ENCODE measurements around the gene TSPAN14. TPM values are rescaled to one million over a fixed set of nuclear protein-coding genes. Genes with fewer than 3 reads are reported as not detected.
A peak's percentile ranks its signal among the peaks of the same experiment; 100 is the strongest.

TSPAN14 gene
- total RNA-seq, 3 donors from 2014 or later: 52.8 to 76.8 (median 74.8) TPM

GRCh38 chr10:80410578-80411145 lies 43.4 kb upstream of the TSPAN14 start:
- Histone ChIP-seq H3K36me3 (no peaks in the 10 kb centered on the region), H3K4me1 (peaks cover 7 to 17% of the 10 kb centered on the region in 2 donors), H3K4me3 (peak overlapping the region in 1 of 3 donors; percentile 22), H3K27me3 (no peaks in the 10 kb centered on the region), H3K27ac (peak overlapping the region in 1 of 2 donors; percentile 86), H3K9me3 (no peaks in the 10 kb centered on the region)
- TF ChIP-seq, protein P1, sequence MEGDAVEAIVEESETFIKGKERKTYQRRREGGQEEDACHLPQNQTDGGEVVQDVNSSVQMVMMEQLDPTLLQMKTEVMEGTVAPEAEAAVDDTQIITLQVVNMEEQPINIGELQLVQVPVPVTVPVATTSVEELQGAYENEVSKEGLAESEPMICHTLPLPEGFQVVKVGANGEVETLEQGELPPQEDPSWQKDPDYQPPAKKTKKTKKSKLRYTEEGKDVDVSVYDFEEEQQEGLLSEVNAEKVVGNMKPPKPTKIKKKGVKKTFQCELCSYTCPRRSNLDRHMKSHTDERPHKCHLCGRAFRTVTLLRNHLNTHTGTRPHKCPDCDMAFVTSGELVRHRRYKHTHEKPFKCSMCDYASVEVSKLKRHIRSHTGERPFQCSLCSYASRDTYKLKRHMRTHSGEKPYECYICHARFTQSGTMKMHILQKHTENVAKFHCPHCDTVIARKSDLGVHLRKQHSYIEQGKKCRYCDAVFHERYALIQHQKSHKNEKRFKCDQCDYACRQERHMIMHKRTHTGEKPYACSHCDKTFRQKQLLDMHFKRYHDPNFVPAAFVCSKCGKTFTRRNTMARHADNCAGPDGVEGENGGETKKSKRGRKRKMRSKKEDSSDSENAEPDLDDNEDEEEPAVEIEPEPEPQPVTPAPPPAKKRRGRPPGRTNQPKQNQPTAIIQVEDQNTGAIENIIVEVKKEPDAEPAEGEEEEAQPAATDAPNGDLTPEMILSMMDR (IDR thresholded peaks at IDR 0.05): no peak
- TF ChIP-seq POLR2A (IDR thresholded peaks at IDR 0.05) (no peak), POLR2AphosphoS5 (IDR thresholded peaks at IDR 0.05) (no peak)
- no peak for DNase-seq (ENCODE audit: low spot score in 2 of 2)
- intact Hi-C loops (cut with DNase I; ENCODE audit: low total_unique reads): no loop called here

DNA sequence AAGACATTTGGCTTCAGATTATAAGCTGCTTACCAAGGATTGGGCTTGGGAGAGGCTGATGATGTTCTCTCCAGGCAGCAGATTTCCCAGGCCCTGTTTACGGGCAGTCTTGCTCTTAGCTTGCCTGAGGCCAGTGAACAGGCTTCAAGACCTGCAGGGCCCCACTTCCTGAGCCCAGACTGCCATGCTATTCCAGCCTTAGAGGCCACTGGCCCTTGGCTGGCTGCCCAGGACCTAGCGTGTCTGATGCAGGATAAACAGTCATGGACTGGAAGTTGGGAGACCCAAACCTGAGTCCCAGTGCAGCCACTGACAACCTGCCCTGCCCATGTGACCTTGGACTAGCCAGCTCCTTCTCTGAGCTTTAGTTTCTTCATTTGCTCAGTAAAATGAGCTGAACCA lies 42.8 kb upstream of the TSPAN14 start:
- DNase-seq (ENCODE audit: low spot score in 2 of 2): no peak
- peak overlapping the region; percentile 13 to 86 for H3K27ac ChIP-seq
- no peaks in the 10 kb centered on the region for H3K36me3 ChIP-seq
- H3K4me3 ChIP-seq: no peak overlapping the region
- no peaks in the 10 kb centered on the region for H3K27me3 ChIP-seq
- H3K4me1 ChIP-seq: peaks cover 7 to 18% of the 10 kb centered on the region in 2 donors
- intact Hi-C loops (cut with DNase I; ENCODE audit: low total_unique reads): no loop called here
- no peak for TF ChIP-seq POLR2A (IDR thresholded peaks at IDR 0.05)
- TF ChIP-seq, protein P1 (IDR thresholded peaks at IDR 0.05): no peak
- TF ChIP-seq POLR2AphosphoS5 (IDR thresholded peaks at IDR 0.05): no peak
- H3K9me3 ChIP-seq: no peaks in the 10 kb centered on the region

DNA sequence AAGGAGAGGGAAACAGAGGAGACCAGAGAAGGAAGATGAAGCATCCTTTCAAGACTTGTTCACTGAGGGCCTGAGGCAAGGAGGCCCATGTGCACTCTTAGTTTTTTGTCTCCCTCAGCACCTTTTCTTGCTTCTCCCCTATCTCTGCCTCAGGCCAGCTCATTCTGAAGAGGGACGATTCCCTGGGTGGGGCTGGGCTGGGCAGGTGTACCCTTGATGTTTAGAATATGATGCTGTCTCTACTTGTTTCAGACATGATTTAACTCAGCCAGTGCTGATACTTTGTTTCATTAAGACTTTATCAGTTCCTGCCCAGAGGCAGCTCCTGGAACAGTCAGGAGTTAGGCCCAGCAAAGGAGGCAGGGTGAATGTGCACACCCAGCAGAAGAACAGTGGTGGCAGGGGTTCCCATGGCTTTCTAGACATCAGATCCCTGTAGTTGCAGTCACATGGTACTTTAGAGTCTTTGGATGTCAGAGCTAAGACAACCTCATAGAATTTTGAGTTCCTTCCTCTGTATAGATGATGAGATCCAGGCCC lies 42.4 kb upstream of the TSPAN14 start:
- Histone ChIP-seq H3K36me3 (no peaks in the 10 kb centered on the region), H3K4me1 (peaks cover 7 to 23% of the 10 kb centered on the region in 2 donors), H3K9me3 (no peaks in the 10 kb centered on the region), H3K4me3 (no peak overlapping the region), H3K27me3 (no peaks in the 10 kb centered on the region), H3K27ac (peak overlapping the region; percentile 13 to 86)
- DNase-seq (ENCODE audit: low spot score in 2 of 2): no peak
- TF ChIP-seq POLR2A (IDR thresholded peaks at IDR 0.05) (no peak), POLR2AphosphoS5 (IDR thresholded peaks at IDR 0.05) (no peak)
- TF ChIP-seq, protein P1 (IDR thresholded peaks at IDR 0.05): no peak
- intact Hi-C loops (cut with DNase I; ENCODE audit: low total_unique reads): no loop called here

GRCh38 chr10:80412486-80412885 lies 41.6 kb upstream of the TSPAN14 start:
- H3K27ac ChIP-seq: peak overlapping the region; percentile 71 to 86

DNA sequence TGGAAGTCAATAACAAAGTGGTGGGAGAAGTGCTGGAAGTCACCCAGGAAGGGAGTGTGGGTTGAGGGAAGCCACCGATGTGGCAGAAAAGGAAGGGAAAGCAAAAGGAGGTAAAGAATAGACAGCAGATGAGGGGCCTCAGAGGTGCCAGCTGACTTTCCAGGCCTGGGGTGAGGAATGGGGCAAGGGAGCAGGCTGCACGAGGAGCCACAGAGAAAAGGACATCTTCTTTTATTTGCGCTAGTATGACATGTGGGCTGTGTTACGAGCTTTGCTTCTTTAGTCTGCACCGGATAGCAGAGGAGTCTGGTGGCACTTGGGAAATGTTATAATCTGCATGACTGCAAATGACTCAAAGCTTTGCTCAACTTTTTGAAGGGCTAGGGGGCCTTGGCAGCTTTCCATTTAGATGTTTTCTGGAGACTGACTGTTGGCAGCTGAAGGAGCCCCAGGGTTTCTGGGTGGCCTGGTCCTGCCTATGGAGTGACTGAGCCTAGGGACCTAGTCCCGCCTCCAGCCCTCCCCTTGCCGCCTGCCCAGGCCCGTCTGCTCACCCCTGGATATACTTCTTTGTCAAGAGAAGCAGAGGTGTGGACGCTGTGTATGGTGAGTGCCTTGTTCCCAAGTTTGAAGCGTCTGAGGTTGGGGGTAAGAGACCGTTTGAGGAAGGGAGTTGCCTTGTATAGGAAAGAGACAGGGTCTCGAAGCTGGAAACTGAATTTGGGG lies 40.7 kb upstream of the TSPAN14 start:
- Histone ChIP-seq H3K4me3 (peak overlapping the region; percentile 7 to 48 (median 18)), H3K9me3 (no peaks in the 10 kb centered on the region), H3K36me3 (no peaks in the 10 kb centered on the region), H3K27me3 (no peaks in the 10 kb centered on the region), H3K4me1 (peaks cover 7 to 24% of the 10 kb centered on the region in 2 donors), H3K27ac (peak overlapping the region; percentile 71 to 86)
- intact Hi-C loops (cut with DNase I; ENCODE audit: low total_unique reads): no loop called here
- no peak for TF ChIP-seq POLR2A (IDR thresholded peaks at IDR 0.05)
- TF ChIP-seq, protein P1 (IDR thresholded peaks at IDR 0.05): no peak
- no peak for TF ChIP-seq POLR2AphosphoS5 (IDR thresholded peaks at IDR 0.05)
- no peak for DNase-seq (ENCODE audit: low spot score in 2 of 2)

More at GRCh38 chr10:80412486-80412885, 41.6 kb upstream of the TSPAN14 start:
- no peaks in the 10 kb centered on the region for H3K9me3 ChIP-seq
- intact Hi-C loops (cut with DNase I; ENCODE audit: low total_unique reads): no loop called here
- no peaks in the 10 kb centered on the region for H3K27me3 ChIP-seq
- no peaks in the 10 kb centered on the region for H3K36me3 ChIP-seq
- no peak for DNase-seq (ENCODE audit: low spot score in 2 of 2)
- TF ChIP-seq POLR2AphosphoS5 (IDR thresholded peaks at IDR 0.05): no peak
- no peak overlapping the region for H3K4me3 ChIP-seq
- H3K4me1 ChIP-seq: peaks cover 7 to 24% of the 10 kb centered on the region in 2 donors
